ENCODE data around the gene TSR3.

Gene TSR3

GRCh38 chr16:1378087-1378803 is 26.6 kb upstream of the TSR3 start:
- in situ Hi-C loops (cut with MboI; ENCODE audit: low pct_unique_long_range_greater_than_20kb, low sequenced_read_pairs, unreplicated experiment), result no loop called here
- TF ChIP-seq CTCF (IDR thresholded peaks at IDR 0.05; ENCODE audit: extremely low read depth, insufficient read depth, missing control alignments), result no peak
- no peak for DNase-seq (ENCODE audit: low spot score)

- in situ Hi-C loops (cut with MboI; ENCODE audit: low pct_unique_long_range_greater_than_20kb, low sequenced_read_pairs, unreplicated experiment), result no loop called here
- no peak for TF ChIP-seq CTCF (IDR thresholded peaks at IDR 0.05; ENCODE audit: extremely low read depth, insufficient read depth, missing control alignments)
- DNase-seq (ENCODE audit: low spot score), result no peak
These were observed 25.8 kb upstream of the TSR3 start for GRCh38 chr16:1377406-1378010.

- no peak for TF ChIP-seq CTCF (IDR thresholded peaks at IDR 0.05; ENCODE audit: extremely low read depth, insufficient read depth, missing control alignments)
These were observed 24.2 kb upstream of the TSR3 start for GRCh38 chr16:1375741-1376410.

GRCh38 chr16:1375298-1375640 is 23.6 kb upstream of the TSR3 start:
- no peak for DNase-seq (ENCODE audit: low spot score)
- TF ChIP-seq CTCF (IDR thresholded peaks at IDR 0.05; ENCODE audit: extremely low read depth, insufficient read depth, missing control alignments), result no peak
- in situ Hi-C loops (cut with MboI; ENCODE audit: low pct_unique_long_range_greater_than_20kb, low sequenced_read_pairs, unreplicated experiment), result no loop called here

More at GRCh38 chr16:1375741-1376410, 24.2 kb upstream of the TSR3 start:
- in situ Hi-C loops (cut with MboI; ENCODE audit: low pct_unique_long_range_greater_than_20kb, low sequenced_read_pairs, unreplicated experiment), result no loop called here
- no peak for DNase-seq (ENCODE audit: low spot score)

- TF ChIP-seq CTCF (IDR thresholded peaks at IDR 0.05; ENCODE audit: extremely low read depth, insufficient read depth, missing control alignments), result no peak
- no peak for DNase-seq (ENCODE audit: low spot score)
These were observed 23.0 kb upstream of the TSR3 start for GRCh38 chr16:1374418-1375297.

GRCh38 chr16:1372292-1372950 is 20.7 kb upstream of the TSR3 start:
- in situ Hi-C loops (cut with MboI; ENCODE audit: low pct_unique_long_range_greater_than_20kb, low sequenced_read_pairs, unreplicated experiment), result no loop called here
- TF ChIP-seq CTCF (IDR thresholded peaks at IDR 0.05; ENCODE audit: extremely low read depth, insufficient read depth, missing control alignments), result no peak

More at GRCh38 chr16:1374418-1375297, 23.0 kb upstream of the TSR3 start:
- in situ Hi-C loops (cut with MboI; ENCODE audit: low pct_unique_long_range_greater_than_20kb, low sequenced_read_pairs, unreplicated experiment), result no loop called here

More at GRCh38 chr16:1372292-1372950, 20.7 kb upstream of the TSR3 start:
- no peak for DNase-seq (ENCODE audit: low spot score)
